GM21381 (cell line): ENCODE measurements around the gene CRYBB1.
A peak's percentile ranks its signal among the peaks of the same experiment; 100 is the strongest.

Source experiments
- ATAC-seq: cut with Tn5 transposase; IDR thresholded peaks from one replicate; pipeline ENCODE4 v1.9.1; 2021; ENCODE audit warnings: mild to moderate bottlenecking, moderate library complexity; ENCODE audit not compliant: unreplicated experiment

Gene CRYBB1

DNA sequence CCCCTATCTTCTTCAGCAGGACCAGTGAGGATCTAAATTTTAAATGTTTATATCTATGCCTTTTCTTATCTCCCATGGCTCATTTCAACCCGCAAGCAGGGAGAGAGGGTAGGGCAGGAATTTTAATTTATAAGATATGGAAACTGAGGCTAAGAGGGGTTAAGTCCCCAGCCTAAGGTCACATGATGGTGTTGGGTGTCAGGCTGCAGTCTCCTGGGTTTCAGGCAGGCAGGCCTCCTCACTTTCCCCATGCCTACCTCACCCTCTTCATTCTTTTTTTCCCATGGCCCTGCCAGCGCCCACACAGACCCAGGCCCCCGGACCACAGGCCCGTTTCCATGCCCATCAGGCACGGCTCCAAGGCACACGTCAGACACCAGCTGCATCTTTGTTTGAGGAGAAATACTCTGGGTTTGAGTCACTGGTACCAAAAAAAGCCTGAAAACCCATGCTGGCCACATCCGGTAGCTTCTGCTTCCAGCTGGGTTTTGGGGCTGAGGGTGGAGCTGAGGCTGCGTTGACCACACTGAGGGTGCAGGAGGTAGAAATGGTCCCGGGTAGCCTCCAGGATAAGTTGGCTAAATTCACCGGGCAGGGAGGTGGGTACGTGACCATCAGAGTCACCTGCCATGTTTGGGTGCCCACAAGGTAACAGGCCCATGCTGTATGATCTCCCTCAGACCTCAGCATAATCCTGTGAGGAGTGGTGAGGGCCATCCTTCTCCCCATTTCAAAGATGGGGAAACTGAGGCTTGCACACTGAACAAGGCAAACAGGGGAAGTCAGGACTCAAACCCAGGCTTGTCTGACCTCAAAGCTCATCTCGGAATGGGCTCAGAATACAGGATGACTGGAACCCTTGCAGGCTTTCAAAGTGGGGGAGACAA lies 7.5 kb downstream of the CRYBB1 start:
- ATAC-seq, result peak; percentile 78

DNA sequence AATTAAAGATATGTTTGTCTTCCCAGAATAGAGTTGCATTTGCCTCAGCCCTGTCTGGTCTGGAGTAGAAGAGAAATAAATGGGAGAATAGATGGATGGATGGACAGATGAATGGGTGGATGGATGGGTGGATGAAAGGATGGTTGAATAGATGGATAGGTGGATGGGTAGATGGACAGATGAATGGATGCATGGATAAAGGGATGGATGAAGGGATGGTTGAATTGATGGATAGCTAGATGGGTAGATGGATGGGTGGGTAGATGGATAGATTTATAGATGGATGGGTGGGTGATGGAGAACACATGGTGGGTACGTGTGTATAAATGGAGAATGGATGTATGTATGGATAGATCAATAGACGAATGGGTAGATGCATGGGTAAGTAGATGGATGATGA lies 8.5 kb downstream of the CRYBB1 start:
- no peak for ATAC-seq

DNA sequence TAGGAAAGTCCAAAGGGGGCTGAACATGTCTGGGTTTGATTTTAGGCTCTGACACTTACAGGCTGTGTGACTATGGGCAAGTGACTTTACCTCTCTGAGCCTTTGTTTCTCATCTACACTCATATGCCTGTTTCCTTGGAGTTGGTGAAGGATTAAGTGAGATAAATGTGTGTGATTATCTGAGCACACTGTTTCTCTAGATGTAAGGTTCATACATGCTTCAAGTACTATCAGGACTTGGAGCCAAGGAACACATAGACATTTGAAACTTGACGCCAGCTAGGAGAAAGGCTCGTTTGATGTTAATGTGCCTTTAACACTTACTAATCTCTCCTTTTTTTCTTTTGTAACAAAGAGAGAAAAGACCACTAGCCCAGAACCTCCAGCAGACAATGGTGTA lies 9.7 kb downstream of the CRYBB1 start:
- ATAC-seq, result no peak

DNA sequence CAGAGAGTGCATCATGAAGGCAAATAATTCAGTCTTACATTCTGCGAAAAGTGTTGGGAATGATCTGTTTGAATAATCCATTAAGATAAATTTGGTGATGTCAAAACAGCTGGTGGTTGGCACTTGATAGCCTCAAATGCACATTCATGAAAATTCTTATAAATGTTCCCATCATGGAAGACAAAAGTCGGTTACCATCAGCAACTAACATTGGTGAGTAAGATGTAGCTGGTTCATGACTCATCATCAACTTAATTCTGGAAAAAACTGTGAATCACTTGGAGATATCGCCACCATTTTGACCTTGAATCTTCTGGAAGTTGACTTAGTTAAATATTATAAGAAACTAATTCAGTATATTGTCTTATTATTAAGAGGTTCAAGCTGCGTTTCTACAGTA lies 11.2 kb downstream of the CRYBB1 start:
- ATAC-seq, result no peak

DNA sequence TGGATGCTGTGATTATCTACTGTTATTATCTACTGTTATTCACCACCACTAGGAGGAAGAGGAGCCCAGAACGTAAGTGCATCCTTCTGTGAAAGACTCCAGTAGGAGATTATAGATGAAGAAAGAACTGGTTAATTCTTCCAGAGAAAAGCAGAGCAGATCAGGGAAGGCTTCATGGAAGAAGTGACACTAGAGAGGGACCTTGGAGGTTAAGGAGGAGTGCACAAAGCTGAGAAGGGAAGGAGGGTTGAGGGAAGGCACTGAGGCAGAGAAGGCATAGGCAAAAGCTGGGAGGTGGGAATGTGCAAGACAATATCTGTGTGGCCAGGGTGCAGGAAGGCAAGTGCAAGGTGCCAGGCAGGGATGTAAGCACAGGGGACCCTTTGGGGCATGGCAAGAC lies 13.5 kb downstream of the CRYBB1 start:
- no peak for ATAC-seq

DNA sequence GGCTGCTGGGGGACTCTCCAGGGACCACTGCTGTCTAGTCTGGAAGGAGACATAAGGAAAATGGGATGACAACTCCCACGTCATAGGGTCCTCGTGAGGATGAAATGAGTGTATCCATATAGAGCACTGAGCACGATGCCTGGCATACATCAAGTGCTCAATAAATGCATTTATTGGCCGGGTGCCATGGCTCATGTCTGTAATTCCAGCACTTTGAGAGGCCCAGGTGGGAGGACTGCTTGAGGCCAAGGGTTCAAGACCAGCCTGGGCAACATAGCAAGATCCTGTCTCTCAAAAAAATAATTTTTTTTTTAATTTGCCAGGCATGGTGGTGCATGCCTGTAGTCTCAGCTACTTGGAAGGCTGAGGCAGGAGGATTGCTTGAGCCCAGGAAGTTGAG lies 15.7 kb downstream of the CRYBB1 start:
- ATAC-seq, result no peak

DNA sequence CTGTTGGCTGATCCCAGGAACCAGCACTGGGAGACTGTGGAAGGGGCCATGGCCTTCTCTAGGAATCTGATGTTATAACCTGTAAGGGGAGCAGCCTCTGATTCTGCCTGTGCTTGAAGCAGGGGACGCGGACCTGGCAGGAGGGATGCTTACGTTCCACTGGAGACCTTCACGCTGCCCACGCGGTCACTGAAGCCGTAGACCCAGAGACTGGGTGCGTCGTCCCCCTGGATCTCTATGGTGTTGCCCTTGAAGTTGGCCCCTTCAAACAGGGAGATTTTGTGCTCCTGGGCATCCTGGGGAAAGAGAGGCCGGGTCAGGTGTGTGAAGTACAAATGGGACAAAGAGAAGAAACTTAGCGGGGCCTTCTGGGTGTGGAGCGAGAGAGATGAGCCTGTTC lies 16.1 kb downstream of the CRYBB1 start:
- ATAC-seq, result no peak

DNA sequence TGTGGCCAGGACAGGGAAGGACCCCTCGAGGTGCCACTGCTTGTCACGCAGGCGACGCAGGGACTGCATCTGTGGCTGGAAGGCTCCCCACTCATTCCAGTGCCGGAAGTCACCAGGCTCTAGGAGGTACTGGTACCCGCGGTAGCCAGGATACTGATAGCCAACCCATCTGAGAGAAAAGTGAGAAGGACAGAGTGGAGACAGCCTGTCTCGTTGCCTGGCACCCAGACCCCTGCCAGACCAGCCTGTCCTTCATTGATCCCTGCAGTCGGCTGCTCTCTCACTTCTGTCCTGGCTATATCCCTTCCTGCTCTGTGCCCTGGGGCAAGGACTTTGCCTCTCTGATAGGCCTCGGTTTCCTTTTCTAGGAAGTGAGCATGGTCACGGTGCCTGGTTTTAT lies 18.3 kb downstream of the CRYBB1 start:
- no peak for ATAC-seq

DNA sequence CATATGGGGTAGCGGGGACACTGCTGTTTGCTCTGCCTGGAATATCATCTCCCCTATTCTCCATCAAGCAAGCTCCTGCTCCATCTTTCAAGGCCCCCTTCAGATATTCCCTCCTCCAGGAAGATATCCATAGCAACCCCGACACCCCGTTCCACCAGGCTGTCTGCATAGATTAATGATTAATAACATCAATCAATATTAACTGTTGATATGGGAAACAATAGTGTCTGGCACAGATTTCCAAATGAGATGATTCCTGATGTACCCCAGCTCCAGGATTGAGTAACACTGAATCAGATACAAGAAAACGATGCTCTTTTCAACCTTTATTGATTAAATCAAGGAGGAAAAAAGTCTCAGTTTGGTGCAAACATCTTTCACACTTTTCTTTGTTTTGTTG lies 20.3 kb downstream of the CRYBB1 start:
- ATAC-seq, result no peak

DNA sequence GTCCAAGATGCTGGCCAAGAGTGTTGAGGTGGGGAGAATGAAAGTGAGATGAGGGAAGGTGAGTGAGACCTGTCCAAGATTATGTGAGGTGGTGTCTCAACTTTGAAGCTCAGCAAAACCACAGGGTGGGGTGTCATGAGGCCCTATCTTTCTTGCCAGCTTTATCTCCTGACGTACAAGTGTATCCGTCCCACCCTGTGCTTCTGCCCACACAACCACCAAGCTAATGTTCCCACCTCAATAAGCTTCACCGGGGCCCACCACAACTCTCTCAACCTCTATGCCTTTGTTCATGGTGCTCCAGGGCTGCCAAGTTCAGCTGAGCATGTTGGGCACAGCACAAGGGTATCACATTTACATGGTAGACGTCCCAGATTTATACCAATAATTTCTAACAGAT lies 20.8 kb downstream of the CRYBB1 start:
- no peak for ATAC-seq

DNA sequence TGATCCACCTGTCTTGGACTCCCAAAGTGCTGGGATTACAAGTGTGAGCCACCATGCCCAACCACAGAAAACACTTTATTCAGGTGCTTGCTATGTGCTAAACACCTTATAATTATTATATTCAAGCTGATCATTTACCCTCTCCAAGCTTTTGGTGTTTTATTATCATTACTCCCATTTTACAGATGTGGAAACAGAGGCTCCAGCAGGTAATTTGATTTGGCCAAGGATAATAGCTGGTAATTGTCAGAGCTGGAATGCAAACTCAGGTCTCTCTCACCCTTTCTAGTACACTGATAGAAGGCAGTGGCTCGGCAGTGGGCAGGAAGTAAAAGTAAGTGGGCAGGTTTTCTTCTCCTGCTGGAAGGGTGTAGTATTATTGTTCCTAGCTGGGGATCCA lies 24.1 kb downstream of the CRYBB1 start:
- no peak for ATAC-seq

DNA sequence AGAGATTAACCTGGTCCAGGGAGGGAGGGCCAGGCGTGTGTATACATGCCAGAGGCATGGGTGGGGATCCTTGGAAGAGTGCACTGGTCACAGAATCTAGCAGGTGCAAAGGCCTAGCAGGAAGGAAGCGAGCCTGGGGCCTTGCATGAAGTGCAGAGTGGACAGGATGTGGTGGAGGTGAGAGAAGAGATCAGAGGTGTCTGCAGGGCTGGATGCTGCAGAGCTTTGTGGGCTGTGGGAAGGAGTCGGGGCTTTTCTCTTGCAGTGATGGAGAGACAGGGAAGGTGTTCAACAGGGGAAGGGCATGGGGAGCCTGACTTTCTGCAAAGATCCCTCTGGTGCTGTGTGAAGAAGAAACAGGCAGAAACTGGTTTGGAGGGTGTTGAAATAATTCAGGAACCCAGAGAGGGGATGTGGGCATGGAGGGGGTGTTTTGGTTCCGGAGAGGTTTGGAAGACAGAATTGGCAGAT lies 25.4 kb downstream of the CRYBB1 start:
- ATAC-seq, result peak; percentile 61

DNA sequence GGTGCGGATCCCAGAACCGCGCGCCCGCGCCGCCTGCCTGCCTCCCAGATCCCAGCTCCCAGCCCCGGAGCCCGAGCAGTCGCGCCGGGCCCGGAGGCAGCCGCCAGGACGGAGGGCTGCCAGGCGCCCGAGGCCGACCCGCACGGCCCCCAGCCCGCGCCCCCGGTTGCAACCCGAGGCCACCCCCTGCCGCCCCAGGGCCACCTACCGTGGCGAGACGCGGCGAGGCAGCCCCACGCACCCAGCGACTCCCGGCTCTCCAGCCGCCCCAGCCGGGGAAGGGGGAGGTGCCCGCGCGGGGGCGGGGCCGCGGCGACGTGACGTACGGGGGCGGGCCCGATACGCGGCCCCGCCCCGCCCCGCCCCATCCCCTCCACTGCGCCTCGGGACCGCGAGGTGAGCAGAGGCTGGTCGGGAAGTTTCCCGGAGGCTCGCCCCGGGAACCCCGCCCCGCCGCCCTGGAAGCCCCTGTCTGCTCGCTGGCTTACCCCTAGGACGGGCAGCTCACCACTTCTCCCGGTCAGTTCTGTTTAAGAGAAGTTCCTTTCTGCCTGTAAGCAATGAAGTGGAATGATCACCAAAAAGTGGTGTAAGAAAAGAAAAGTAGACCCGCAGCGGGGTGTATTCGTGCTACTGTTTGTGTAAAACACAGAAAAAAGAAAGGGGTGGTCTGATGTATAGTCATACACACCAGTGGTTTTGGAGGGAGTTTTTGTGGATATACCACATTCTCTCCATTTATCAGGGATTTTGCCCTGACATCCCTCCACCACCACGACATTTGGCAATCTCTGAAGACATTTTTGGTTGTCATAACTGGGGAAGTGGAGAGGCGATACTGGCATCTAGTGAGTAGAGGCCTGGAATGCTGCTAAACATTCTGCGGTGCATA lies 27.7 kb downstream of the CRYBB1 start, which contains the start of gene TPST2:
Gene TPST2, minus strand, starts transcription at position 288 of the 892 bp plus-strand sequence. CDS start 48,502 bp downstream, outside the sequence.
- peak; percentile 68 for ATAC-seq

DNA sequence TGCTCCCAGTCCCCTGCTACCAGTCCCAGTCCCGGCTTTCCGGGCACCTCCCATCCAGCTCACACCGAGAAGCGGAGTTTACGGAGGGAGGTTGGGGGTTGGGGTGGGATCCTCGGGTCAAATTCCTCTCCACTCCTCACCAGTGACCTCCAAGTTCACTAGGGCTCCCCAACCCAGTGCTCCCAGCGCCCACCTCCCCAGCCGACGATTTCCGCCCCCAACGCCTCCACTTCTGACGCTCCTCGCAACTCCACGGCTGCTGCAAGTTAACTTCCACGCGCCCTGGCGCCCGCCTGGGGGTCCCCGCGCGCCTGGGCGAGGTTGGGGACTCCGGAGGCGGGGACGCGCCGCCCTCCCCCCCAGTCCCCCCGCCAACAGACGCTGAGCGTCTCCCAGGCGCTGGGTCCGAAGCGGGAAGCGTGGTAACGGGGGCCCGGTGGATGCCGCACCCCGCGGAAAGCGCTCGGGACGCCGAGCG lies 28.4 kb downstream of the CRYBB1 start:
- ATAC-seq, result peak; percentile 11

DNA sequence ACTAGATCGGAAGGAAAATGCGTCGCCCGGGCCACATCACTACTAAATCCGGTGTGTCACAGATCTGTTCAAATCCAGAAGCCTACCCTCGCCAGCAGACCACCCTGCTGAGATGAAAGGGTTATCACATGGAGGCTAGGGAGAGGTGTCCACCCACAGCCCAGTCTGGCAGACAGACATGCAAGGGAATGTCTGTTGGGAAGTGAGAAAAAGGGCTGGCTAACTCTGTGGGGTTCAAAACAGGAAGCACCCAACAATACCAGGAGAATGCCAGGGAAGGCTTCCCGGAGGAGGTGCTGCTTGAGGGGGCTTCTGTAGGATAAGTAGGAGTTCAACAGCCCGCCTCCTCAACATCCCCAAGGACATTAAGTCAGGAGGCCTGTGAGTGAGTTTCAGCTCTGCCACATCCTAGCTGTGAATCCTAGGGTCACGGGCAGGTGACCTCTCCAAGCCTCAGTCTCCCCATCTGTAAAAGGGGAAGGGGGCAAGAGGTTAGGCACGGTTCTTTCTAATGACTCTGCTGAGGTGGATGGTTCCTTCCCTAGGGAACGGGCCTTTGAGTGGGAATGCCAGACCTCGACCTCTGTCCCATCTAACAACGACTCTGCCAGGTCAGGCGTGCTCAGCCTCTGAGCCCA lies 29.0 kb downstream of the CRYBB1 start:
- no peak for ATAC-seq

DNA sequence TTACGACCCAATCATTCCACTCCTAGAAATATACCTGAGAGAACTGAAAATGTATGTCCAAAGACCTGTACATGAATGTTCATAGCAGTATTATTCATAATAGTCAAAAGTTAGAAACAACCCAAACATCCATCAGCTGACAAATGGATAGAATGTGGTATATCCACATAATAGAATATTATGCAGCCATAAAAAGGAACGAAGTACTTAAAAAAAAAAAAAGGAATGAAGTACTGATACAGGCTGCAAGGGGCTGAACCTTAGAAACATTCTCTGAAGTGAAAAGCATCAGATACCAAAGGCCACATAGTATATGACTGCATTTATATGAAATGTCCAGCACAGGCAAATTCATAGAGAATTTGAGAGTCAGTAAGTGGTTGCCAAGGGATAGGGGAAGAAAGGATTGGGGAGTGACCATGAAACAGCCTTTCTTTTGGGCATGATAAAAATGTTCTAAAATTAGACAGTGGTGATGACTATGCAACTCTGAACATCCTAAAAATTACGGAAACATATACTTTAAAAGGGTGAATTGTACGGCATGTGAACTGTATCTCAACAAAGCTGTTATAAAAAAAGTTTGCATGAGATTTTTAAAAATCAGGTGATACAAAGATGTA lies 29.7 kb downstream of the CRYBB1 start:
- no peak for ATAC-seq

DNA sequence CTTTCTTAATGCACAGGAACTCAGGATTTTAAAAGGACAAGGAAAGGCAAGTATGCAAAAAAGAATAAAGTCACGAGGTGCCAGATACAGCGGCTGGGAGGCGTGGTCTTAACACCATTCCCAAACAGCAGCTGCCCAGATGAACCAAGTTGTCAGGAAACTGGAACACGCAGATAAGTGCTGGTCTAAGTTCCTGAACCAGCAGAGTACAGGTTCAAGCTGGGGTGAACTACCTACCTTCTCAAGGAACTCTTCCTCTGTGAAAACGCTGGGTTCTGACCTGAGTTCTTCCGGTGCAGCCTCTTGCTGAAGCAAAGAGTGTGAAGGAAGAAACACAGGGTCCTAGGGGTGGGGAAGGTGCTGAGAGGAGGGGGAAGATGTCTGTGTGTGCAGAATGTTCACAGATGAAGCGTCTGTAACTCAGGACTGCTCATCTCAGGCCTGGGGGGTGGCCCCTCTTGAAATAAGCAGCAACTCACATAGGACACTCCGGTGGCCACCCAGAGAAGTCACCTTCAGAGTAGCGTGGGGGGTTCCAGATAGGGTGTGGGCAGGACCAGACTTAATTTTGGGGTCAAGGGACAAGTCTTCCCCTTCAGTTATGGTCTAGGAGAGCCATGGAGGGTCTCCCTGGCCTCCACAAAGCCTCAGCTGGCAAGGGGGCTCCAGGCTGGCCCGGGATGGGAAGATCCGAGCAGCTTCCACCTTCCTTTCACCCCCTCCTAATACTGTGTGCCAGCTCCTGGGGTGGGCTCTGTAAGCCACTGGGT lies 31.1 kb downstream of the CRYBB1 start:
- no peak for ATAC-seq

DNA sequence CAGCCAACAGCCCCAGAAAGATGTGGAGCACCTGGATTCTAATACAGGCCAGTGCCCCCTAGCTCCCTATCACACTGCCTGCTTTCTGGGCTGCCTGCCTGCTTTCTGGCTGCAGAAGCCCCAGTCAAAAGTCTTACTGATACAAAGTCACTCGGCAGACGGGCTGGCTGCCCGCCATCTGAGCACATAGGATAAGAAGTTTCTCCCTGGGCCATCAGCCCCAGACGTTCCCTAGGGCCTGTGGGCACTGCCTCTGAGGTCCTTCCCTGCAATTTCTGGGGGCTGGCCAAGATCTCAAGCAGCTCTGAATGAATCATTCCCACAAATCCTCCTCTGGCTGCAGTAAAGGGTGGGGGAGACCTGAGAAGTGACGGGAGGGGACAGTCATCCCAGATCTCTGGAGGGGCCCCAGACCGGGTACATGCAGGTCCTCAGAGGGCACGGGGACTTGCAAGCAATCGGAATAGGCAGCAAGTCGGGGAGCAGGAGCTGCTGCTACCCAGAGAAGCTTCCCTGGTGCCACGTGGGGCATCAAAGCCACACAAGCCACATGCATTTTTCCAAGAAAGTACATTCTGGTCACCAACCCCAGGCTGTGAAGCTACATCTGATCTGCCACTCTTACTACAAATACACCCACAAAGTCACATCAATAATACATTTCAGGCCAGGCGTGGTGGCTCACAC lies 32.6 kb downstream of the CRYBB1 start:
- no peak for ATAC-seq

DNA sequence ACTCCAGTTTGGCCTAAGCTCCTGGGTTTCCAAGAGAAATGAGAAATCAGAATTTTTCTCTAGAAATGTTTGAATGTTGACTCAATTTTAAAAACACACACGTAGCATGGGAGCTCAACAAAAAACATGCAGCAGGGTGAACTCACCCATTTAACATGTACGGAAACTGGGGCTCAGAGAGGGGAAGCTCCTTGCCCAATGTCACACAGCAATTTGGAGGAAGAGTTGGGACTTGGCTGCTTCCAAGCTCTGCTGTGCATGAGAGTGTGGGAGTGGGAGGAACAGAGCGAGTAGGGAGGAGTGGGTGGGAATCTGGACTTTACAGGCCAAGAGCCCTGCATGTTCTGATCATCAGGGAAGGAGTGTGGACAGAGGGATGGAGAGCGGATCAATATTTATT lies 33.8 kb downstream of the CRYBB1 start:
- ATAC-seq, result no peak
